Vagina (tissue), 2 donors: ENCODE measurements around the gene VSIG10. TPM values are rescaled to one million over a fixed set of nuclear protein-coding genes. Genes with fewer than 3 reads are reported as not detected.

Experiments
- DNase-seq, 2 donors: peaks; one replicate each; pipeline ENCODE4 v3.0.0-alpha.2; 2017; ENCODE audit errors: extremely low spot score in 2 of 2
- H3K27ac ChIP-seq: fragments of 200-600 bp; sonication (generic); one replicate; pipeline ENCODE4 v1.5.1; 2019
- H3K27me3 ChIP-seq: fragments of 200-600 bp; sonication (generic); one replicate; pipeline ENCODE4 v1.5.1; 2019
- H3K36me3 ChIP-seq, 2 donors: fragments of 200-600 bp; sonication (generic); one replicate each; pipeline ENCODE4 v1.5.1; 2017 to 2019
- H3K4me1 ChIP-seq: fragments of 200-600 bp; sonication (generic); one replicate; pipeline ENCODE4 v1.5.1; 2019
- H3K4me3 ChIP-seq, 2 donors: fragments of 200-600 bp; sonication (generic); 1 replicate in 1 of 2; 2 replicates in 1 of 2; pipeline ENCODE4 v1.5.1; 2016 to 2019
- H3K9me3 ChIP-seq: fragments of 200-600 bp; sonication (generic); one replicate; pipeline ENCODE4 v1.5.1; 2019
- CTCF ChIP-seq, 3 experiments: fragments of 450-650 bp in 2 of 3; fragments of 200-600 bp in 1 of 3; sonication (generic) in 1 of 3; IDR thresholded peaks; one replicate each; pipeline ENCODE4 v1.5.1; 2017 to 2019; ENCODE audit warnings: antibody characterized with exemption in 3 of 3, mild to moderate bottlenecking in 2 of 3, moderate library complexity in 2 of 3
- POLR2A ChIP-seq, 2 donors: fragments of 450-650 bp; IDR thresholded peaks; one replicate each; pipeline ENCODE4 v1.6.1; 2017; ENCODE audit warnings: antibody characterized with exemption in 2 of 2, mild to moderate bottlenecking in 2 of 2, moderate library complexity in 2 of 2
- POLR2AphosphoS5 ChIP-seq, 2 donors: sonication (generic); formaldehyde crosslinking; IDR thresholded peaks; one replicate each; pipeline ENCODE4 v1.9.0; 2017; ENCODE audit warnings: antibody characterized with exemption in 2 of 2, mild to moderate bottlenecking in 2 of 2, low read depth in 1 of 2; ENCODE audit not compliant: insufficient read depth in 1 of 2
- intact Hi-C: fragments of 100-400 bp; cut with DNase I; formaldehyde crosslinking; loops from one replicate; pipeline ENCODE4 v1.15.1; 2023
- total RNA-seq: library from RNA; depleted of rRNA; stranded (reverse); fragments of >200 nt; gene quantifications from one replicate; pipeline ENCODE4 v1.2.3, GENCODE V29; 2016

VSIG10 gene
- total RNA-seq, 1 donor from 2014 or later, result 31.2 TPM

- no peak overlapping the region for H3K4me3 ChIP-seq
- intact Hi-C loops, result no loop called here
- TF ChIP-seq POLR2AphosphoS5 (IDR thresholded peaks at IDR 0.05; ENCODE audit: insufficient read depth in 1 of 2, low read depth in 1 of 2), result no peak
- H3K36me3 ChIP-seq, result no peaks in the 10 kb centered on the region
- peaks cover 19% of the 10 kb centered on the region for H3K4me1 ChIP-seq
- H3K27me3 ChIP-seq, result no peaks in the 10 kb centered on the region
- no peak overlapping the region for H3K27ac ChIP-seq
- DNase-seq, result no peak
- H3K9me3 ChIP-seq, result no peaks in the 10 kb centered on the region
These were observed 1.7 kb downstream of the VSIG10 start for GRCh38 chr12:118102070-118102469.

- H3K27me3 ChIP-seq, result no peaks in the 10 kb centered on the region
- no peaks in the 10 kb centered on the region for H3K36me3 ChIP-seq
- H3K4me3 ChIP-seq, result no peak overlapping the region
- H3K27ac ChIP-seq, result no peak overlapping the region
- H3K4me1 ChIP-seq, result peaks cover 19% of the 10 kb centered on the region
- TF ChIP-seq CTCF (IDR thresholded peaks at IDR 0.05) (no peak), POLR2AphosphoS5 (IDR thresholded peaks at IDR 0.05; ENCODE audit: insufficient read depth in 1 of 2, low read depth in 1 of 2) (no peak), POLR2A (IDR thresholded peaks at IDR 0.05) (no peak)
- intact Hi-C loops, result no loop called here
- DNase-seq, result no peak
- no peaks in the 10 kb centered on the region for H3K9me3 ChIP-seq
These were observed 2.8 kb downstream of the VSIG10 start for GRCh38 chr12:118101051-118101450.

- no peaks in the 10 kb centered on the region for H3K9me3 ChIP-seq
- no peak overlapping the region for H3K27ac ChIP-seq
- peaks cover 12% of the 10 kb centered on the region for H3K4me1 ChIP-seq
- H3K36me3 ChIP-seq, result no peaks in the 10 kb centered on the region
- H3K4me3 ChIP-seq, result no peak overlapping the region
- DNase-seq, result no peak
- TF ChIP-seq POLR2AphosphoS5 (IDR thresholded peaks at IDR 0.05; ENCODE audit: insufficient read depth in 1 of 2, low read depth in 1 of 2), result no peak
- TF ChIP-seq CTCF (IDR thresholded peaks at IDR 0.05), result no peak
- no peak for TF ChIP-seq POLR2A (IDR thresholded peaks at IDR 0.05)
- H3K27me3 ChIP-seq, result no peaks in the 10 kb centered on the region
- intact Hi-C loops, result no loop called here
These were observed 4.7 kb downstream of the VSIG10 start for GRCh38 chr12:118098911-118099671.

DNA sequence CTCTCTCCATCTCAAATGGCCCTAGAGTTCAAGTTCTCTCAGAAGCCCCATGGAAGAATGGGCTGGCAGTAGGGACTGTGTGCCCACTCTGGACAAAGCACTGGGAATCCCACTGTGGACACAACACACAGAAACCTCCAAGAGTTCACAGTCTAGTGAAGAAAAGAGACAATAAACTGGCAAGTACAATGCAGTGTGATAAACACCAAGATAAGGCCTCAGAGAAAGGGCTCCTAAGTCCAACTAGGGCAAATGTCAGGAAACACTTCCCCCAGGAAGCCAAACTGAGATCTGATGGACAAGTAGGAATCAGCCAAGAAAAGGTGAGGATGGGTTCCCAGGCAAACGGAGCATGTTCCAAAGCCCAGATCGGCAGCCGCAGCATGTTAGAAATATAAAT, 5.4 kb downstream of the VSIG10 start:
- no peak overlapping the region for H3K27ac ChIP-seq
- TF ChIP-seq CTCF (IDR thresholded peaks at IDR 0.05) (no peak), POLR2A (IDR thresholded peaks at IDR 0.05) (no peak), POLR2AphosphoS5 (IDR thresholded peaks at IDR 0.05; ENCODE audit: insufficient read depth in 1 of 2, low read depth in 1 of 2) (no peak)
- peaks cover 12% of the 10 kb centered on the region for H3K4me1 ChIP-seq
- no peaks in the 10 kb centered on the region for H3K36me3 ChIP-seq
- no peaks in the 10 kb centered on the region for H3K27me3 ChIP-seq
- no peak overlapping the region for H3K4me3 ChIP-seq
- intact Hi-C loops, result no loop called here
- no peak for DNase-seq
- no peaks in the 10 kb centered on the region for H3K9me3 ChIP-seq

GRCh38 chr12:118094039-118094438, 9.8 kb downstream of the VSIG10 start:
- Histone ChIP-seq H3K4me3 (no peak overlapping the region), H3K27ac (no peak overlapping the region), H3K27me3 (no peaks in the 10 kb centered on the region), H3K9me3 (no peaks in the 10 kb centered on the region), H3K4me1 (no peaks in the 10 kb centered on the region), H3K36me3 (peaks cover 0 to 8% of the 10 kb centered on the region in 2 donors)
- intact Hi-C loops, result no loop called here
- TF ChIP-seq CTCF (IDR thresholded peaks at IDR 0.05) (no peak), POLR2AphosphoS5 (IDR thresholded peaks at IDR 0.05; ENCODE audit: insufficient read depth in 1 of 2, low read depth in 1 of 2) (no peak), POLR2A (IDR thresholded peaks at IDR 0.05) (no peak)
- no peak for DNase-seq
